CD14-positive monocyte (primary cell): ENCODE results near the gene WDR17. TPM values are rescaled to one million over a fixed set of nuclear protein-coding genes. Genes with fewer than 3 reads are reported as not detected.

ENCODE experiments used
- DNase-seq, 3 donors: peaks; one replicate each; pipeline ENCODE4 v3.0.0-alpha.2; 2011 to 2022
- H2AFZ ChIP-seq: 2 replicates; pipeline ENCODE4 v1.6.0; 2012; ENCODE audit warnings: mild to moderate bottlenecking, low read depth, low read length, inconsistent platforms; ENCODE audit not compliant: insufficient read depth, poor library complexity, severe bottlenecking
- H3K27ac ChIP-seq, 2 donors: 1 replicate in 1 of 2; 2 replicates in 1 of 2; pipeline ENCODE4 v1.5.1; 2012 to 2013; ENCODE audit warnings: low read length in 2 of 2, control low read depth in 1 of 2, inconsistent platforms in 1 of 2, low read depth in 1 of 2, mild to moderate bottlenecking in 1 of 2
- H3K27me3 ChIP-seq, 2 donors: one replicate each; pipeline versions ENCODE4 v1.6.0 to v1.6.1; 2011 to 2013; ENCODE audit warnings: low read length in 2 of 2; ENCODE audit not compliant: control insufficient read depth in 2 of 2, insufficient read depth in 2 of 2
- H3K36me3 ChIP-seq, 2 donors: replicated peaks in 1 of 2; 1 replicate in 1 of 2; 2 replicates in 1 of 2; pipeline versions ENCODE4 v1.5.1 to v1.6.1; 2012 to 2013; ENCODE audit warnings: low read length in 2 of 2, control low read depth in 1 of 2, inconsistent platforms in 1 of 2, mild to moderate bottlenecking in 1 of 2; ENCODE audit not compliant: insufficient read depth in 2 of 2, control insufficient read depth in 1 of 2
- H3K4me1 ChIP-seq, 2 donors: 1 replicate in 1 of 2; 2 replicates in 1 of 2; pipeline versions ENCODE4 v1.5.1 to v1.6.1; 2012 to 2013; ENCODE audit warnings: low read length in 2 of 2, control low read depth in 1 of 2, inconsistent platforms in 1 of 2, mild to moderate bottlenecking in 1 of 2, moderate library complexity in 1 of 2; ENCODE audit not compliant: insufficient read depth in 2 of 2, control insufficient read depth in 1 of 2
- H3K4me2 ChIP-seq: replicated peaks from 2 replicates; pipeline ENCODE3; 2012; ENCODE audit warnings: low read length, moderate library complexity, mild to moderate bottlenecking; ENCODE audit not compliant: poor library complexity, severe bottlenecking; ENCODE audit errors: extremely low read depth
- H3K4me3 ChIP-seq, 3 experiments: fragments of 200-600 bp in 1 of 3; sonication (generic) in 1 of 3; replicated peaks in 1 of 3; 1 replicate in 2 of 3; 2 replicates in 1 of 3; pipeline ENCODE4 v1.5.1; 2011 to 2013; ENCODE audit warnings: low read length in 3 of 3, mild to moderate bottlenecking in 3 of 3, control low read depth in 2 of 3, low read depth in 2 of 3, inconsistent platforms in 1 of 3, moderate library complexity in 1 of 3
- H3K79me2 ChIP-seq: 2 replicates; pipeline ENCODE4 v1.6.0; 2012; ENCODE audit warnings: mild to moderate bottlenecking, control low read depth, inconsistent platforms, low read length, moderate library complexity; ENCODE audit not compliant: insufficient read depth
- H3K9ac ChIP-seq: 2 replicates; pipeline ENCODE4 v1.6.0; 2017; ENCODE audit warnings: low read length, mild to moderate bottlenecking; ENCODE audit not compliant: insufficient read depth, poor library complexity, severe bottlenecking
- H3K9me3 ChIP-seq, 2 donors: replicated peaks in 1 of 2; 1 replicate in 1 of 2; 2 replicates in 1 of 2; pipeline versions ENCODE4 v1.5.1 to v1.6.1; 2012 to 2013; ENCODE audit warnings: low read length in 2 of 2, control low read depth in 1 of 2; ENCODE audit not compliant: control insufficient read depth in 1 of 2, insufficient read depth in 1 of 2
- H4K20me1 ChIP-seq: 2 replicates; pipeline ENCODE4 v1.6.0; 2012; ENCODE audit warnings: mild to moderate bottlenecking, low read length, control low read depth, moderate library complexity; ENCODE audit not compliant: insufficient read depth
- H3K27ac Mint-ChIP-seq, 7 donors: one replicate each; pipeline ENCODE4 v1.8.0; 2020; ENCODE audit warnings: mild to moderate bottlenecking in 7 of 7, mixed read lengths in 7 of 7, moderate library complexity in 6 of 7, inconsistent platforms in 2 of 7
- H3K27me3 Mint-ChIP-seq, 3 donors: one replicate each; pipeline ENCODE4 v1.8.0; 2021 to 2022; ENCODE audit warnings: low read depth in 3 of 3, mild to moderate bottlenecking in 3 of 3, mixed read lengths in 3 of 3, moderate library complexity in 3 of 3, inconsistent platforms in 1 of 3
- H3K36me3 Mint-ChIP-seq, 2 donors: one replicate each; pipeline ENCODE4 v1.8.0; 2020; ENCODE audit warnings: mixed read lengths in 2 of 2, inconsistent platforms in 1 of 2, mild to moderate bottlenecking in 1 of 2
- H3K4me1 Mint-ChIP-seq: one replicate; pipeline ENCODE4 v1.8.0; 2020; ENCODE audit warnings: mild to moderate bottlenecking, mixed read lengths
- H3K4me3 Mint-ChIP-seq, 2 donors: one replicate each; pipeline ENCODE4 v1.8.0; 2020; ENCODE audit warnings: mild to moderate bottlenecking in 2 of 2, mixed read lengths in 2 of 2, moderate library complexity in 1 of 2
- H3K9me3 Mint-ChIP-seq, 7 donors: one replicate each; pipeline ENCODE4 v1.8.0; 2020 to 2022; ENCODE audit warnings: mixed read lengths in 7 of 7, mild to moderate bottlenecking in 6 of 7, moderate library complexity in 6 of 7, inconsistent platforms in 2 of 7
- WGBS: methylation state at CpG from one replicate; pipeline ENCODE4 v1.1.5; 2013; ENCODE audit warnings: missing lambda C conversion rate; ENCODE audit not compliant: insufficient coverage; 5-methylcytosine and 5-hydroxymethylcytosine counted together
- intact Hi-C, 2 donors: fragments of 100-400 bp; cut with micrococcal nuclease; formaldehyde crosslinking; loops; one replicate each; pipeline versions ENCODE4 v1.15.0 to v1.15.1; 2023
- polyA plus RNA-seq, 3 donors: library from polyadenylated mRNA; depleted of rRNA in 1 of 3; unstranded in 2 of 3; stranded (reverse) in 1 of 3; fragments of 300-500 nt in 2 of 3; fragments of >200 nt in 1 of 3; fragmentation: Illumina TruSeq in 2 of 3; gene quantifications; 1 replicate in 2 of 3; 2 replicates in 1 of 3; pipeline ENCODE4 v1.2.3, GENCODE V29; 2012 to 2021
- TF ChIP-seq, protein P1 (sequence below): fragments of 200-600 bp; IDR thresholded peaks from one replicate; pipeline ENCODE4 v1.8.0; 2022; ENCODE audit warnings: antibody characterized with exemption, mild to moderate bottlenecking

The WDR17 gene
- polyA plus RNA-seq, 3 donors = 0.22 to 2.1 (median 1.1) TPM

DNA sequence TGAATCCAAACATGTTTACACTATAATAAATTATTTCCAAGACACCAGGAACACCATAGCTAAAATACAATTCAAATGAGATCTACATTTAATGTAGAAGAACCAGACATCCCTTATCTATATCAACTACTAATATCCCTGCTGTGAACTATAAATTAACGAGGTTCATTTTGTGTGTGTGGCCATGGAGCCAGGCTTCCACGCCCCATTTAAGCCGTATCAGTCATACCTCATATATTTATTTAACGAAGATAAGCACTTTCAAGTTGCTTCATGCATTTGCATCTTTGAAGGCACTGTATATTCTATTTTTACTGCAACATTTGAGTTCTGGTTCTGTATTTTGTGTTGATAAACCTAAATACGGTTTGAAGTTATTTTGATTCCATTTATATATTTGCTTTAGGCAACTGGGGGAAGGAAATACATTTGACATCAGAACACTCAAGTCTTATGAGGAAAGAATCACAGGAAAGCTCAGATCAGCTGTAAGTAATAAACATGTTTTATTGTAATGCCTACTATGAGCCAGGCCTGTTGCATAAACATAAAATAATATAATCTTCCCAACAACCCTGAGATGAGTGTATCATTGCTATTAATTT, 45.1 kb upstream of the WDR17 start:
- H3K27me3 ChIP-seq = no peaks in the 10 kb centered on the region
- no peak overlapping the region for H3K4me3 ChIP-seq
- no peaks in the 10 kb centered on the region for H4K20me1 ChIP-seq
- H3K4me2 ChIP-seq = no peak overlapping the region
- intact Hi-C loops = no loop called here
- H3K4me1 ChIP-seq = no peaks in the 10 kb centered on the region
- peaks cover 0 to 4% (median 4%) of the 10 kb centered on the region in 3 donors for H3K27me3 Mint-ChIP-seq
- no peaks in the 10 kb centered on the region for H3K36me3 Mint-ChIP-seq
- no peak for DNase-seq
- H3K27ac ChIP-seq = no peak overlapping the region
- TF ChIP-seq, protein P1, sequence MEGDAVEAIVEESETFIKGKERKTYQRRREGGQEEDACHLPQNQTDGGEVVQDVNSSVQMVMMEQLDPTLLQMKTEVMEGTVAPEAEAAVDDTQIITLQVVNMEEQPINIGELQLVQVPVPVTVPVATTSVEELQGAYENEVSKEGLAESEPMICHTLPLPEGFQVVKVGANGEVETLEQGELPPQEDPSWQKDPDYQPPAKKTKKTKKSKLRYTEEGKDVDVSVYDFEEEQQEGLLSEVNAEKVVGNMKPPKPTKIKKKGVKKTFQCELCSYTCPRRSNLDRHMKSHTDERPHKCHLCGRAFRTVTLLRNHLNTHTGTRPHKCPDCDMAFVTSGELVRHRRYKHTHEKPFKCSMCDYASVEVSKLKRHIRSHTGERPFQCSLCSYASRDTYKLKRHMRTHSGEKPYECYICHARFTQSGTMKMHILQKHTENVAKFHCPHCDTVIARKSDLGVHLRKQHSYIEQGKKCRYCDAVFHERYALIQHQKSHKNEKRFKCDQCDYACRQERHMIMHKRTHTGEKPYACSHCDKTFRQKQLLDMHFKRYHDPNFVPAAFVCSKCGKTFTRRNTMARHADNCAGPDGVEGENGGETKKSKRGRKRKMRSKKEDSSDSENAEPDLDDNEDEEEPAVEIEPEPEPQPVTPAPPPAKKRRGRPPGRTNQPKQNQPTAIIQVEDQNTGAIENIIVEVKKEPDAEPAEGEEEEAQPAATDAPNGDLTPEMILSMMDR = no peak
- no peaks in the 10 kb centered on the region for H3K79me2 ChIP-seq
- H3K36me3 ChIP-seq = no peaks in the 10 kb centered on the region
- H3K9ac ChIP-seq = no peak overlapping the region
- no peak overlapping the region for H2AFZ ChIP-seq
- no peak overlapping the region for H3K27ac Mint-ChIP-seq
- WGBS = no CpG with 5 or more reads among the region's 5 CpGs
- no peaks in the 10 kb centered on the region for H3K9me3 ChIP-seq
- H3K4me3 Mint-ChIP-seq = no peak overlapping the region
- peaks cover 0 to 4% (median 0%) of the 10 kb centered on the region in 7 donors for H3K9me3 Mint-ChIP-seq
- H3K4me1 Mint-ChIP-seq = peaks cover 7% of the 10 kb centered on the region

DNA sequence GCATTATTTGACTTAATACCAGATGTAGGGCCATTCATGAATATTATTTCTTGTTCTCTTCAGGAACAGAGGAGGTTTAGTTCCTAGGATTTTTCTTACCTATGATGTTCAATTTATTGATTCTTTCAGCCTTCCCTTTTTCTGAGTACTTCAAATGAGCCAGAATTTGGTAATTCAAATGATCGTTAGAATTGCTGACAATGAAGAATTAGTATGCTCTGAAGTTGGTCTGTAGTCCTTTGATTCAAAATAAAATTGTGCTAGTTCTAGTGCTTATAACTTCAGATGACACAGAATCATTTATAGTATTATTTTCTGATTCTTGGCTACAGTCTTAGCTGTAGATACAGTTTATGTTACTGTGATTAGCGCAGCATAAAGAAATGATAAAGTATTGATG, 35.2 kb upstream of the WDR17 start:
- TF ChIP-seq, protein P1 = no peak
- no peak overlapping the region for H3K4me3 Mint-ChIP-seq
- H3K27me3 Mint-ChIP-seq = peaks cover 1 to 7% (median 1%) of the 10 kb centered on the region in 3 donors
- Histone ChIP-seq H3K36me3 (no peaks in the 10 kb centered on the region), H3K4me3 (no peak overlapping the region), H3K79me2 (no peaks in the 10 kb centered on the region), H3K9ac (no peak overlapping the region), H2AFZ (no peak overlapping the region), H3K4me2 (no peak overlapping the region), H4K20me1 (no peaks in the 10 kb centered on the region), H3K27me3 (peaks cover 0 to 4% of the 10 kb centered on the region in 2 donors), H3K4me1 (no peaks in the 10 kb centered on the region), H3K27ac (no peak overlapping the region), H3K9me3 (no peaks in the 10 kb centered on the region)
- H3K4me1 Mint-ChIP-seq = no peaks in the 10 kb centered on the region
- intact Hi-C loops = no loop called here
- no CpG with 5 or more reads among the region's 2 CpGs for WGBS
- H3K9me3 Mint-ChIP-seq = no peaks in the 10 kb centered on the region
- no peak overlapping the region for H3K27ac Mint-ChIP-seq
- DNase-seq = no peak
- no peaks in the 10 kb centered on the region for H3K36me3 Mint-ChIP-seq
